DND-41 (cell line): ENCODE data around the gene PRDX2.

ENCODE experiments used
- CTCF ChIP-seq: IDR thresholded peaks from 2 replicates; pipeline ENCODE4 v1.5.1; 2012; ENCODE audit warnings: borderline replicate concordance, low read length, moderate library complexity, mild to moderate bottlenecking; ENCODE audit not compliant: poor library complexity, severe bottlenecking; ENCODE audit errors: extremely low read depth
- EZH2 ChIP-seq: IDR thresholded peaks from 3 replicates; pipeline ENCODE4 v1.6.1; 2012; ENCODE audit warnings: borderline replicate concordance, low read depth, mild to moderate bottlenecking, moderate library complexity, low read length, inconsistent platforms; ENCODE audit not compliant: severe bottlenecking

GRCh38 chr19:12773571-12773970 lies 28.0 kb downstream of the PRDX2 start:
- TF ChIP-seq CTCF (peak; percentile 45), EZH2 (no peak)
